ENCODE data around the gene LLGL2.

GRCh38 chr17:75603123-75603522, 77.6 kb downstream of the LLGL2 start:
- TF ChIP-seq, protein P1, sequence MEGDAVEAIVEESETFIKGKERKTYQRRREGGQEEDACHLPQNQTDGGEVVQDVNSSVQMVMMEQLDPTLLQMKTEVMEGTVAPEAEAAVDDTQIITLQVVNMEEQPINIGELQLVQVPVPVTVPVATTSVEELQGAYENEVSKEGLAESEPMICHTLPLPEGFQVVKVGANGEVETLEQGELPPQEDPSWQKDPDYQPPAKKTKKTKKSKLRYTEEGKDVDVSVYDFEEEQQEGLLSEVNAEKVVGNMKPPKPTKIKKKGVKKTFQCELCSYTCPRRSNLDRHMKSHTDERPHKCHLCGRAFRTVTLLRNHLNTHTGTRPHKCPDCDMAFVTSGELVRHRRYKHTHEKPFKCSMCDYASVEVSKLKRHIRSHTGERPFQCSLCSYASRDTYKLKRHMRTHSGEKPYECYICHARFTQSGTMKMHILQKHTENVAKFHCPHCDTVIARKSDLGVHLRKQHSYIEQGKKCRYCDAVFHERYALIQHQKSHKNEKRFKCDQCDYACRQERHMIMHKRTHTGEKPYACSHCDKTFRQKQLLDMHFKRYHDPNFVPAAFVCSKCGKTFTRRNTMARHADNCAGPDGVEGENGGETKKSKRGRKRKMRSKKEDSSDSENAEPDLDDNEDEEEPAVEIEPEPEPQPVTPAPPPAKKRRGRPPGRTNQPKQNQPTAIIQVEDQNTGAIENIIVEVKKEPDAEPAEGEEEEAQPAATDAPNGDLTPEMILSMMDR (IDR thresholded peaks at IDR 0.05 in 4 of 5, conservative IDR thresholded peaks at IDR 0.05 in 1 of 5), result no peak
- TF ChIP-seq POLR2A (IDR thresholded peaks at IDR 0.05), result no peak
